G401.6 (cell line): ENCODE data around the gene OGA.

Source experiments
- FAIRE-seq: peaks from 2 replicates; lab custom pipeline; 2012; peaks lifted over from hg19 to GRCh38; lab: Jason Lieb, UNC

Gene OGA

DNA sequence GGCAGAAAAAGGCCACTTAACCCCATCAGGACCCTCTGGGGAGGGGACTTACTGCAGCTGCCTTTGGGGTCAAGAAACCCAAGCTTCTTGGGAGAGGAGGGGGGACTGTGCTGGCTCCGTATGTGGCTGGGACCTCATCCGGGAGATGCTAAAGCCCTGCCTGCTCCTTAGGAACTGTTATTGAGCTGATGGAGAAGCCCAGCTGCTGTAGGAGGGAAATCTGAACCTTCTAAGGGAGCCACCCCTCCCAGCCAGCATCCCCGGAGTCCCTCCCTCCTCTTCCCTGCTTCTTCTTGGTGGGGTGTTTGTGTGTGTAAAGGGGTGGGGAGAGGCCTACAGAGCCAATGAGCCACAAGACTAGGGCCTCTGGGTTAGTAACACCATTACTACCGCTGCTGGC, 17.1 kb upstream of the OGA start:
- no peak for FAIRE-seq

- FAIRE-seq: no peak
Observed at GRCh38 chr10:101834341-101834740, 16.1 kb upstream of the OGA start.

- FAIRE-seq: no peak
Observed at GRCh38 chr10:101833466-101833865, 15.2 kb upstream of the OGA start.

- FAIRE-seq: no peak
Observed at GRCh38 chr10:101832325-101832771, 14.1 kb upstream of the OGA start.

- FAIRE-seq: no peak
Observed at GRCh38 chr10:101831169-101831811, 13.0 kb upstream of the OGA start.

- no peak for FAIRE-seq
Observed at GRCh38 chr10:101830322-101831168, 12.3 kb upstream of the OGA start.

- no peak for FAIRE-seq
Observed at GRCh38 chr10:101829561-101830315, 11.5 kb upstream of the OGA start.

DNA sequence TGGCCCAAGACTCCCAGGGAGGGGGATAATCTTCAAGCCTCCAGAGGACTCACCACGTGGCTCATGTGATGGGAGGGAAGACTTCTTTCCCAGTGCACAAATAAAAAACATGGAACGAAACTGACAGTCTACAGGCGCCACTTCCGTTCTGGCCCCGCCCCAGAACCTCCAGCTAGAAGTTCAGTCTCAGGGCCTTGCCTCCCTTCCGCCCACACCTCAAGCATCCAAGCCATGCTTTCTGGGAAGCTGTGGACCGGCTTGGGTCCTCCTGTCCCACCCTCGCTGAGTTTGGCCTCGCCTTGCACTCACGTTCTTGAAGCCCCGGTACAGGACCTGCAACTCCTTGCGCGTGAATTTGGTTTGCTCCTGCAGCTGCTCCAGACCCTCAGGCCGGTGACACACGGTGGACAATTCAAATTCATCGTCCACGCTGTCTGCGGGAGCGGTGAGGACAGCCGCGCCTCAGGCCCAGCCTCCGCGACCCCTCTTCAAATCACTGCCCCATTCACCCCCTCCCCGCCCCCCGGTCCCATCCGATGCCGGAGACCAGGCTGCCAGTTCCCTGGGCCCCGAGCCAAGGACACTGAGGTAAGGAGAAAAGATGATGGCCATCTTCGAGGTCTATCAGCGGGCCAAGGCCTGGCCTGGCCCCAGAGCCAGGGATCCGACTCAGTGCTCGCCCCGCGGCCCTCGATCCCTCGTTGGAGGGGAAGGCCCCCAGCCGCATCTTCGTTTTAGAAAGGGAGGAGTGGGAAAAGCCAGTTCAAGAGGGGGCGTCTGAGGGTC, 10.7 kb upstream of the OGA start:
- no peak for FAIRE-seq

- FAIRE-seq: no peak
Observed at GRCh38 chr10:101827919-101828600, 9.8 kb upstream of the OGA start.

- FAIRE-seq: no peak
Observed at GRCh38 chr10:101826852-101827434, 8.7 kb upstream of the OGA start.

DNA sequence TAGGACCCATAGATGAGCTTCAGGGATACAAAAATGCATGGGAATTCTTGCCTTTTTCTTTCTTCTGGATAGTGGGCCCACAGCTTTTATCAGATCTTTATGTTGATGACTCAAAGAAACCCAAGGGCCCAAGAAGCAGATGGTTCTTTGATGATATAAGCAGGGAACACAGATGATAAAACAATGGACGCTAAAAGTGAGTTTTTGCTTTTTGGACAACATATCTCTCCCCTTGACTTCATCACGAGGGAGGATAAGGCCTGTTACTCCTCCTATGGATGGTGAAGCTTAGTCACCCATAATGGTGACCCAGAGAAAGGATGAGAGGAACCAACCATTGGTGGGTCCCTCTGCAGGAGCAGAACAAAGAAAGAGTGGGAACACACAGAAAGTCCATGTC, 6.5 kb upstream of the OGA start:
- no peak for FAIRE-seq

GRCh38 chr10:101818872-101819633, 809 bp upstream of the OGA start:
- FAIRE-seq: no peak

DNA sequence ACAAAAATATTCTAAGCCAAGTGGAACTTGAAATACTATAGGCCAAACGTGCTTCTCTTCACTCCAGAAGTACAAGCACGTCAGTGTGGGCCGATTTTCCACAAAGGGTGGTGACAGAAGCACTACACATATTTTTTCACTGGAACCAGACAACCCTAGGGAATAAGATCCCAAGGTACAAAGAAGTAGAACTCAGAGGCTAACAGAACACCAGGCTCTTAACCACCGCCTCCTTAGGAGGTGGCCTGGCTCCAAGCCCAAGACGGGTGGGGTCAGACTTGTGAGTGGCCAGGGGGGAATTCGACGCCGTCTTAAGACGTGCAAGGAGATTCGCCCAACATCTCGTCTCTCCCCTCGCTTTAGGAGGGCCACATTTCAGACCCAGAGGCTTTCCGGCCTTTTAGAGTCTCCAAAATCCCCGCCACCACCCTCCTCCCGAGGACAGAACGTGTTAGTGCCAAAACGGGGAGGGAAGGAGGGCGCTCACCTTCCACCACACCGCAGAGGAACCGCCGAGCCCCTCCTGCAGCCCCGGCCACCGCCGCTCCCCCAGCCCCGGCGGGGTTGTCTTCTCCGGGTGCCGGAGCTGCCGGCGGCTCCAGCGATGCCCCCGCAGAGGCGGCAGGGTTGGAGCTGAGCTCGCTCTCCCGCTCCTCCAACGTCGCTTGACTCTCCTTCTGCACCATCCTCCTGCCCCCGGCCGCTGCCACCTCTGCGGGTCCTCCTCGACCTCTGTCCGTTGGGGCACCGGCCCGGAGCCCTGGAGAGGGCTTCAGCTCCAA, 716 bp downstream of the OGA start:
- peak; percentile 36 for FAIRE-seq

DNA sequence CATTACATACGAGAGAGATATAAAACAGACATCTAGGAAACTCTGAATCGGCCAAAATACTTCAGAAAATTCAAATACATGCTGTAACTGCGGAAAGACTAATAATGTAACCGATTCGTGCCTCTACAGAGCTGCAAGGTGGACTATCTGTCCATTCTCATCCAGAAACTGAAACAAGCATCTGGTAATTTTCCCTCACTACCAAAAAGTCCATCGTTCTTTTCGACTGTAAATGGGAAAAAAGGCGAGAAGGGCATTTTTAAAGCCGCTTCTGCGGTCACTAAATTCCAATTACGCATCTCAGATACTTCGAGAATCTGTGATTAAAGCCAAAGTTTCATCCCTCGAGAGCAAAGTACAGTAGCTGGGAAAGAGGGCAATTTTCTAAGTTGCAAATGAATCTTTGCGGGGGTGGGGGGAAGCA, 1.3 kb downstream of the OGA start:
- no peak for FAIRE-seq

GRCh38 chr10:101816376-101816775, 1.9 kb downstream of the OGA start:
- FAIRE-seq: no peak

GRCh38 chr10:101814466-101815071, 3.7 kb downstream of the OGA start:
- no peak for FAIRE-seq

- FAIRE-seq: no peak
Observed at GRCh38 chr10:101812606-101813005, 5.6 kb downstream of the OGA start.

DNA sequence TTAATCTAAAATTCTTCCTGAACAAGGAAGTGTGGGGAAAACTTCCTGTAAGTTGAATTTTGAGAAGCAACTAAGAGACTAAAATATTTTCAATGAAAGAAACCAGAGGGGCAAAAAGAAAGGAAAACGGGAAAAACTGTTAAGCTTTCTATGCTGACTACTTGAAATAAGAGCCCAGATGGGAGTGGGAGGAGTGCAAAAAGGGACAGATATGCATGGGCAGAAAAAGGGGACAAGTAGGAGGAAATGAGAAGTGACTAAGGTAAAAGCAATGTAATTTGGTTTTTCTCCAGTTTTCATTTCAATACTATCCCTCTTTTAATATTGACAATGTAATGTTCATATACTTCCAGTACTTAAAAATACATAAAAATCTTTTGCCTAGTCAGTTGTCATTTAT, 11.1 kb downstream of the OGA start:
- FAIRE-seq: no peak

GRCh38 chr10:101803511-101803910, 14.7 kb downstream of the OGA start:
- FAIRE-seq: peak; percentile 36
